GM12878 (cell line): ENCODE measurements around the gene CEP250. TPM values are rescaled to one million over a fixed set of nuclear protein-coding genes. Genes with fewer than 3 reads are reported as not detected.

Experiments
- CREB1 ChIP-seq: IDR thresholded peaks from 2 replicates; pipeline ENCODE4 v1.6.1; 2012; ENCODE audit warnings: low read depth, mild to moderate bottlenecking, inconsistent platforms
- GATAD2B ChIP-seq: fragments of 450-650 bp; conservative IDR thresholded peaks from 2 replicates; pipeline ENCODE4 v1.6.1; 2017; ENCODE audit warnings: low read depth, mild to moderate bottlenecking, moderate library complexity
- HDGF ChIP-seq: fragments of 450-650 bp; IDR thresholded peaks from 2 replicates; pipeline ENCODE4 v1.6.1; 2016; ENCODE audit warnings: antibody characterized with exemption
- IKZF1 ChIP-seq: fragments of 450-650 bp; conservative IDR thresholded peaks from 2 replicates; pipeline ENCODE4 v1.6.1; 2017; ENCODE audit warnings: antibody characterized with exemption, mild to moderate bottlenecking
- JUNB ChIP-seq: IDR thresholded peaks from 2 replicates; pipeline ENCODE4 v1.6.1; 2016; ENCODE audit warnings: antibody characterized with exemption, mild to moderate bottlenecking
- JUND ChIP-seq: IDR thresholded peaks from 2 replicates; pipeline ENCODE4 v1.6.1; 2012; ENCODE audit warnings: low read depth, mild to moderate bottlenecking, low read length, improper control_type of control experiment, moderate library complexity
- KAT2A ChIP-seq: conservative IDR thresholded peaks from 2 replicates; pipeline ENCODE4 v1.6.1; 2011; ENCODE audit warnings: low read depth, low read length; ENCODE audit not compliant: control insufficient read depth
- MEF2A ChIP-seq: IDR thresholded peaks from 2 replicates; pipeline ENCODE4 v1.6.1; 2011; ENCODE audit warnings: low read depth, mild to moderate bottlenecking, low read length, moderate library complexity; ENCODE audit not compliant: insufficient read depth
- MTA3 ChIP-seq: IDR thresholded peaks from 2 replicates; pipeline ENCODE4 v1.6.1; 2012; ENCODE audit warnings: low read length, inconsistent platforms, borderline replicate concordance
- MYC ChIP-seq: IDR thresholded peaks from 2 replicates; pipeline ENCODE4 v1.6.1; 2011; ENCODE audit warnings: mild to moderate bottlenecking, low read length, moderate library complexity, inconsistent platforms; ENCODE audit not compliant: insufficient read depth, insufficient replicate concordance, insufficient read length, severe bottlenecking
- NBN ChIP-seq: fragments of 450-650 bp; IDR thresholded peaks from 2 replicates; pipeline ENCODE4 v1.6.1; 2016
- NFXL1 ChIP-seq: fragments of 450-650 bp; IDR thresholded peaks from 2 replicates; pipeline ENCODE4 v1.6.1; 2017; ENCODE audit warnings: antibody characterized with exemption, mild to moderate bottlenecking, borderline replicate concordance
- POLR2A ChIP-seq: IDR thresholded peaks from 2 replicates; pipeline ENCODE4 v1.6.1; 2011; ENCODE audit warnings: low read depth, mild to moderate bottlenecking, low read length
- RAD21 ChIP-seq: IDR thresholded peaks from 2 replicates; pipeline ENCODE4 v1.6.1; 2011; ENCODE audit warnings: mild to moderate bottlenecking, low read depth, low read length, moderate library complexity; ENCODE audit not compliant: insufficient read depth
- RELA ChIP-seq: fragments of 450-650 bp; IDR thresholded peaks from 2 replicates; pipeline ENCODE4 v1.8.0; 2014; ENCODE audit warnings: borderline replicate concordance; ENCODE audit not compliant: partially characterized antibody
- SIN3A ChIP-seq: IDR thresholded peaks from 2 replicates; pipeline ENCODE4 v1.6.1; 2012; ENCODE audit warnings: low read depth, low read length, improper control_type of control experiment
- SP1 ChIP-seq: IDR thresholded peaks from one replicate; pipeline ENCODE4 v1.6.1; 2011; ENCODE audit warnings: low read depth, low read length
- SREBF1 ChIP-seq: IDR thresholded peaks from 2 replicates; pipeline ENCODE4 v1.6.1; 2012; ENCODE audit warnings: mild to moderate bottlenecking, low read length
- SREBF2 ChIP-seq: IDR thresholded peaks from 2 replicates; pipeline ENCODE4 v1.6.1; 2012; ENCODE audit warnings: mild to moderate bottlenecking, low read length
- ZNF217 ChIP-seq: fragments of 450-650 bp; IDR thresholded peaks from 2 replicates; pipeline ENCODE4 v1.6.1; 2017; ENCODE audit warnings: antibody characterized with exemption, mild to moderate bottlenecking
- ZNF622 ChIP-seq: fragments of 450-650 bp; IDR thresholded peaks from 2 replicates; pipeline ENCODE4 v1.6.1; 2017; ENCODE audit warnings: mild to moderate bottlenecking, inconsistent platforms
- polyA plus RNA-seq, 11 experiments: library from polyadenylated mRNA; depleted of rRNA in 4 of 11; unstranded in 6 of 11; stranded (reverse) in 5 of 11; fragments of >200 nt; fragmentation: Nextera tagmentation in 4 of 11; fragmentation: Illumina TruSeq in 1 of 11; extraction: Ambion mirVana in 4 of 11; extraction: Trizol in 1 of 11; gene quantifications; 1 replicate in 1 of 11; 2 replicates in 10 of 11; pipeline versions ENCODE4 v1.2.1 to v1.2.3, GENCODE V29; 2011 to 2016; ENCODE audit warnings: inconsistent platforms in 2 of 11, missing spikeins in 2 of 11, low read depth in 1 of 11
- total RNA-seq, 4 experiments: library from RNA; depleted of rRNA in 3 of 4; stranded (reverse); fragments of >200 nt in 3 of 4; fragmentation: Illumina TruSeq in 1 of 4; extraction: Trizol in 1 of 4; gene quantifications; 2 replicates each; pipeline versions ENCODE4 v1.2.1 to v1.2.3, GENCODE V29; 2013 to 2021
- TF ChIP-seq, protein P1 (sequence below): IDR thresholded peaks from 2 replicates; pipeline ENCODE4 v1.6.1; 2012; ENCODE audit warnings: mild to moderate bottlenecking, low read depth, low read length
- TF ChIP-seq, protein P2 (sequence below): fragments of 450-650 bp; IDR thresholded peaks from 2 replicates; pipeline ENCODE4 v1.6.1; 2017; ENCODE audit warnings: mild to moderate bottlenecking
- TF ChIP-seq, protein P3 (sequence below): IDR thresholded peaks from 2 replicates; pipeline ENCODE4 v1.6.1; 2011; ENCODE audit warnings: mild to moderate bottlenecking, low read depth, low read length, moderate library complexity; ENCODE audit not compliant: insufficient replicate concordance

CEP250 gene
- total and polyA plus RNA-seq, 10 of the 15 experiments (the other 5 are each of a cell fraction or from before 2014, with no cell fraction given): 2.4 to 41.6 (median 25.7) TPM

DNA sequence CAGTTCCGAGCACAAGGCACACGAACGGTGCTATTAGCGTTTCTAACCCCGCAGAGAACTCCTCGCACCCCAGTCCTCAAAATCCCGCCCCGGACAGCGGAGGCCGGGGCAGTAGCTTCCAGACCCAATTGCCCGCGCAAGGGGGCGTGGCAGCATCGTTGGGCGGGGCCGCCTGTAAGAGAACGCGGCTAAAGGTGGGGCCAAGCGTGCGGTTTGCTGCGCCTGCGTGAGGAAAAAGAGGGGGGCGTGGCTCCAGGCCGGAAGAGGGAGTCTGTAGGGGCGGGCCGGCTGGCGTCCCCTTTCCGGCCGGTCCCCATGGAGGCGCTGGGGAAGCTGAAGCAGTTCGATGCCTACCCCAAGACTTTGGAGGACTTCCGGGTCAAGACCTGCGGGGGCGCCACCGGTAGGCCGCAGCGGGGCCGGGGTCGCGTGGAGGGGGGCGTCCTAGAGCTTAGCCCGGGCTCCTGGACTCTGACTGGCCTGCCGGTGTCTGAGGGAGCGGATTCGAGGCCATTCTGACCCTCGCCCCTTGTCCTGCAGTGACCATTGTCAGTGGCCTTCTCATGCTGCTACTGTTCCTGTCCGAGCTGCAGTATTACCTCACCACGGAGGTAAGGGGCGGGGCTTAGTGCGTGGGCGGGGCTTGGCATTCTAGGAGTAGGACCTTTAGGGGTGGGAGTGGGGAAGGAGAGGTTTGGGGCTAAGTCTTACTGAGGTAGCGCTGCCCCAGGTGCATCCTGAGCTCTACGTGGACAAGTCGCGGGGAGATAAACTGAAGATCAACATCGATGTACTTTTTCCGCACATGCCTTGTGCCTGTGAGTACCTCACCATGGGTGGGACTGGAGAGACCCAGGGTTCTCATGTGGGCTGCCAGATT lies 86.6 kb downstream of the CEP250 start, which contains the start of gene ERGIC3 (continued):
- TF ChIP-seq, protein P1, sequence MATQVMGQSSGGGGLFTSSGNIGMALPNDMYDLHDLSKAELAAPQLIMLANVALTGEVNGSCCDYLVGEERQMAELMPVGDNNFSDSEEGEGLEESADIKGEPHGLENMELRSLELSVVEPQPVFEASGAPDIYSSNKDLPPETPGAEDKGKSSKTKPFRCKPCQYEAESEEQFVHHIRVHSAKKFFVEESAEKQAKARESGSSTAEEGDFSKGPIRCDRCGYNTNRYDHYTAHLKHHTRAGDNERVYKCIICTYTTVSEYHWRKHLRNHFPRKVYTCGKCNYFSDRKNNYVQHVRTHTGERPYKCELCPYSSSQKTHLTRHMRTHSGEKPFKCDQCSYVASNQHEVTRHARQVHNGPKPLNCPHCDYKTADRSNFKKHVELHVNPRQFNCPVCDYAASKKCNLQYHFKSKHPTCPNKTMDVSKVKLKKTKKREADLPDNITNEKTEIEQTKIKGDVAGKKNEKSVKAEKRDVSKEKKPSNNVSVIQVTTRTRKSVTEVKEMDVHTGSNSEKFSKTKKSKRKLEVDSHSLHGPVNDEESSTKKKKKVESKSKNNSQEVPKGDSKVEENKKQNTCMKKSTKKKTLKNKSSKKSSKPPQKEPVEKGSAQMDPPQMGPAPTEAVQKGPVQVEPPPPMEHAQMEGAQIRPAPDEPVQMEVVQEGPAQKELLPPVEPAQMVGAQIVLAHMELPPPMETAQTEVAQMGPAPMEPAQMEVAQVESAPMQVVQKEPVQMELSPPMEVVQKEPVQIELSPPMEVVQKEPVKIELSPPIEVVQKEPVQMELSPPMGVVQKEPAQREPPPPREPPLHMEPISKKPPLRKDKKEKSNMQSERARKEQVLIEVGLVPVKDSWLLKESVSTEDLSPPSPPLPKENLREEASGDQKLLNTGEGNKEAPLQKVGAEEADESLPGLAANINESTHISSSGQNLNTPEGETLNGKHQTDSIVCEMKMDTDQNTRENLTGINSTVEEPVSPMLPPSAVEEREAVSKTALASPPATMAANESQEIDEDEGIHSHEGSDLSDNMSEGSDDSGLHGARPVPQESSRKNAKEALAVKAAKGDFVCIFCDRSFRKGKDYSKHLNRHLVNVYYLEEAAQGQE: no peak
- TF ChIP-seq SIN3A: no peak; the same call in 1 of the 2 replicates
- TF ChIP-seq, protein P2, sequence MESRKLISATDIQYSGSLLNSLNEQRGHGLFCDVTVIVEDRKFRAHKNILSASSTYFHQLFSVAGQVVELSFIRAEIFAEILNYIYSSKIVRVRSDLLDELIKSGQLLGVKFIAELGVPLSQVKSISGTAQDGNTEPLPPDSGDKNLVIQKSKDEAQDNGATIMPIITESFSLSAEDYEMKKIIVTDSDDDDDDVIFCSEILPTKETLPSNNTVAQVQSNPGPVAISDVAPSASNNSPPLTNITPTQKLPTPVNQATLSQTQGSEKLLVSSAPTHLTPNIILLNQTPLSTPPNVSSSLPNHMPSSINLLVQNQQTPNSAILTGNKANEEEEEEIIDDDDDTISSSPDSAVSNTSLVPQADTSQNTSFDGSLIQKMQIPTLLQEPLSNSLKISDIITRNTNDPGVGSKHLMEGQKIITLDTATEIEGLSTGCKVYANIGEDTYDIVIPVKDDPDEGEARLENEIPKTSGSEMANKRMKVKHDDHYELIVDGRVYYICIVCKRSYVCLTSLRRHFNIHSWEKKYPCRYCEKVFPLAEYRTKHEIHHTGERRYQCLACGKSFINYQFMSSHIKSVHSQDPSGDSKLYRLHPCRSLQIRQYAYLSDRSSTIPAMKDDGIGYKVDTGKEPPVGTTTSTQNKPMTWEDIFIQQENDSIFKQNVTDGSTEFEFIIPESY: no peak
- TF ChIP-seq GATAD2B: peak; percentile 60; the same call in 1 of the 2 replicates
- TF ChIP-seq KAT2A: no peak
- TF ChIP-seq ZNF622: no peak
- TF ChIP-seq MYC: no peak
- no peak for TF ChIP-seq RAD21
- peak; percentile 93; the same call in 1 of the 2 replicates for TF ChIP-seq HDGF
- TF ChIP-seq IKZF1: peak; percentile 60; the same call in 1 of the 2 replicates
- TF ChIP-seq, protein P3, sequence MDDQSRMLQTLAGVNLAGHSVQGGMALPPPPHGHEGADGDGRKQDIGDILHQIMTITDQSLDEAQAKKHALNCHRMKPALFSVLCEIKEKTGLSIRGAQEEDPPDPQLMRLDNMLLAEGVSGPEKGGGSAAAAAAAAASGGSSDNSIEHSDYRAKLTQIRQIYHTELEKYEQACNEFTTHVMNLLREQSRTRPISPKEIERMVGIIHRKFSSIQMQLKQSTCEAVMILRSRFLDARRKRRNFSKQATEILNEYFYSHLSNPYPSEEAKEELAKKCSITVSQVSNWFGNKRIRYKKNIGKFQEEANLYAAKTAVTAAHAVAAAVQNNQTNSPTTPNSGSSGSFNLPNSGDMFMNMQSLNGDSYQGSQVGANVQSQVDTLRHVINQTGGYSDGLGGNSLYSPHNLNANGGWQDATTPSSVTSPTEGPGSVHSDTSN: no peak
- TF ChIP-seq SREBF2: no peak
- TF ChIP-seq RELA: peak; percentile 34
- TF ChIP-seq MTA3: no peak
- TF ChIP-seq NFXL1: no peak
- TF ChIP-seq JUNB: no peak
- TF ChIP-seq ZNF217: no peak
- no peak for TF ChIP-seq JUND
- TF ChIP-seq CREB1: no peak
- peak; percentile 78 for TF ChIP-seq POLR2A
- no peak for TF ChIP-seq MEF2A
- TF ChIP-seq SP1: peak; percentile 67
- no peak for TF ChIP-seq SREBF1
- 0 out of 2 replicates have a peak, but pooled peaks have one; percentile 43 for TF ChIP-seq NBN
